Urinary bladder (tissue), 4 donors: Measurements from ENCODE around the gene KCNK3. TPM values are rescaled to one million over a fixed set of nuclear protein-coding genes. Genes with fewer than 3 reads are reported as not detected.
"Not testable (repeated sequence)": the region's sequence is repeated elsewhere in the genome, so short reads cannot be mapped to it uniquely, and the experiment has no call there.

Experiments
- DNase-seq: peaks from one replicate; pipeline ENCODE4 v3.0.0-alpha.2; 2015; ENCODE audit errors: extremely low spot score
- H3K27ac ChIP-seq: one replicate; pipeline ENCODE4 v1.5.1; 2013; ENCODE audit warnings: low read depth, mild to moderate bottlenecking, moderate library complexity
- H3K36me3 ChIP-seq: one replicate; pipeline ENCODE4 v1.6.1; 2013; ENCODE audit warnings: mild to moderate bottlenecking, moderate library complexity; ENCODE audit not compliant: insufficient read depth
- H3K4me1 ChIP-seq: one replicate; pipeline ENCODE4 v1.6.1; 2013; ENCODE audit warnings: mild to moderate bottlenecking, moderate library complexity; ENCODE audit not compliant: insufficient read depth
- H3K4me3 ChIP-seq: one replicate; pipeline ENCODE4 v1.5.1; 2013; ENCODE audit warnings: low read depth, low read length
- WGBS: extraction: QIAGEN DNeasy Blood & Tissue Kit; methylation state at CpG from one replicate; pipeline ENCODE4 v1.1.7; 2013; 5-methylcytosine and 5-hydroxymethylcytosine counted together
- polyA plus RNA-seq: library from polyadenylated mRNA; stranded (reverse); fragments of 200-250 nt; gene quantifications from one replicate; pipeline ENCODE4 v1.2.3, GENCODE V29; 2013
- total RNA-seq: library from RNA; depleted of rRNA; stranded (reverse); fragments of >200 nt; gene quantifications from one replicate; pipeline ENCODE4 v1.2.3, GENCODE V29; 2014
- donor health status: healthy with polysubstance abuse.
- donor health status: healthy.

The KCNK3 gene
- total and polyA plus RNA-seq, 2 donors = 4.7 to 11.4 TPM

DNA sequence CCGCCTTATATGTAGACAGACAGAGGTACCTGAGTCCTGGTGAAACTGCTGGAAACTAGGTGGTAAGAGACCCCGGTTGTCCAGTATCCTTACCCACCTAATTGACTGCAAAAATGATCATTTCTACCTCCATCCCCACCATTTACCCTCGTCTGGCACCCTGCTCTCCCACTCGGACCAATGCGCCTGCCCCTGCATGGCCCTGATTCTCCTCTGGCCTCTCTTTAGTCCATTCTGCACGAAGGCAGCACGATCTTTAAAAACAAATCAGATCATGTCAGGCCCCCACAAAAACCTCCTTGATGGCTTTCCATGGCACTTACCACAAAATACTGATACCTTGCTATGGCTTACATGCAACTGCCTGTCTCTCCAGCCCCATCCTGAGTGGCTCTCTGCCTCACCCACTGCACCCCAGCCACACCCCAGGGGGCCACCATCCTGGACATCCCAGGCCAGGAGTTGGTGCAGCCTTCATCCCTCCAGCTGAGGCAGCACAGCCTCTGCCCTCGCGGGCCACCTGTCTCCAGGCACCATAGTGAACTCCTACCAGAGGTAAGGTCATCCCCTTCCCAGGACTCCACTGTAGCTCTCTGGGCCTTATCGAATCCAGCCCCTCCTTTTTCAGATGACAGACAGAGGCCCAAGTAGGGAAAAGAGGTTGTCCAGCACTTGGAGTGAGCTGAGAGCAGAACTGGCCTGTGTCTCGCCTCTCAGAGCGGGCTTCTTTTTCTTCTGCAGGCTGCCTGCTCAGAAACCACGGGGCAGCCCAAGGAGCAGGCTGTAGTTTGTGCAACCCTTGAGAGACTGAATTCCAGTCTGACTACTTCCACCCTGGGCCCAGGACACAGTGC, 39.1 kb upstream of the KCNK3 start:
- WGBS = 84% methylated on average over 13 of the region's 13 CpGs
- DNase-seq = no peak
- Histone ChIP-seq H3K36me3 (no peaks in the 10 kb centered on the region), H3K27ac (no peak overlapping the region), H3K4me3 (no peak overlapping the region), H3K4me1 (no peaks in the 10 kb centered on the region)

DNA sequence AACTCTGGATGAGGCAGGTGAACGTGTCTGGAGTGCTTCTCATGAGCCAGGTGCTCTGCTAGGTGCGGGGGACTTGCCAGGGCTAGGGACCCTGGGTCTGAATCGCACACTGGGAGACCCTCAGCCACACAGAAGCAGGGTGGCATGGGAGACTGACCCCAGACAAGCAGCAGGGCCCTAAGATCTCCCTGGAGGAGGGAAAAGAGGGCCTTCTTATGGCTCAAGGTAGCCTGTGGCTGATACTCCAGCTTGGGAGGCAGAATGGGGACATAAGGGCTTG, 38.5 kb upstream of the KCNK3 start:
- no peaks in the 10 kb centered on the region for H3K4me1 ChIP-seq
- H3K36me3 ChIP-seq = no peaks in the 10 kb centered on the region
- no peak overlapping the region for H3K27ac ChIP-seq
- no peak for DNase-seq
- H3K4me3 ChIP-seq = no peak overlapping the region
- 91% methylated on average over 3 of the region's 3 CpGs for WGBS

DNA sequence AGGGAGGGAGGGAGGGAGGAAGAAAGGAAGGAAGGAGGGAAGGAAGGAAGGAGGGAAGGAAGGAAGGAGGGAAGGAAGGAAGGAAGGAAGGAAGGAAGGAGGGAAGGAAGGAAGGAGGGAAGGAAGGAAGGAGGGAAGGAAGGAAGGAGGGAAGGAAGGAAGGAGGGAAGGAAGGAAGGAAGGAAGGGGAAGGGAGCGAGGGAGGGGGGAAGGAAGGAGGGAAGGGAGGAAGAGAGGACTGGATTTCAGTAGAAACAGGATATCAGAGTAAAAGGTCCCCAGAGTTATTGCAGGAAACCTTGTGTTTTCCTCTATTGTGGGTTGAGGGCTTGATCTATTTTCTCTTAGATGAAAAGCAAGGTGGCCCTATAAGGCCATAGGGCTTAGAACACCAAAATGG, 37.4 kb upstream of the KCNK3 start:
- H3K36me3 ChIP-seq, DNase-seq, H3K4me1 ChIP-seq, H3K4me3 ChIP-seq, H3K27ac ChIP-seq: not testable (repeated sequence)
- 31% methylated on average over 1 of the region's 1 CpG for WGBS

DNA sequence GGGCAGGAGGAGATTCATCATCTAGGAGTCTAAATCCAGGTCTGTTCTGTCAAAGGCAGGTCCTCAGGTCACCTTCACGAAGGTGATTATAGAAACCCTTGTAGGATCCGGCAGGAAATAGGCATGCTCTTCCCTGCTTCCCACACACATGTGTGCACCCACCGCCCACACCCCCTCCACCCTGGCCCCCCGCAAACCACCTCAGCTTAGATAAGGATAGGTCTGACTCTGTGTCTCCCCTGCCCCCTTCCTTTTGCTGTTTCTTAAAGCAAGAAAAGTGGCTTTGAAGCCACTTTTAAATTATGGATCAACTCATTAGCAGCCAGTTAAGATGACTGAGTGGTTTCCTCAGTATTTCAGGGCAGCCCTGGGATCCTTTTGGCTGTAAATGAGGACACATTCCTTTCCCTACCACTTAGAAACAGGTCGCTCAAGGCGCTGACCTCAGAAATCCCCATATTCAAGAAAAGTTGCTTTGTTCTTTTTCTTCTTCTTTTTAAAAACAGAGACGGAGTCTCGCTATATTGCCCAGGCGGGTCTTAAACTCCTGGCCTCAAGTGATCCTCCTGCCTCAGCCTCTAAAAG, 36.8 kb upstream of the KCNK3 start:
- 90% methylated on average over 9 of the region's 9 CpGs for WGBS
- Histone ChIP-seq H3K4me3 (no peak overlapping the region), H3K36me3 (no peaks in the 10 kb centered on the region), H3K4me1 (no peaks in the 10 kb centered on the region), H3K27ac (no peak overlapping the region)
- no peak for DNase-seq

DNA sequence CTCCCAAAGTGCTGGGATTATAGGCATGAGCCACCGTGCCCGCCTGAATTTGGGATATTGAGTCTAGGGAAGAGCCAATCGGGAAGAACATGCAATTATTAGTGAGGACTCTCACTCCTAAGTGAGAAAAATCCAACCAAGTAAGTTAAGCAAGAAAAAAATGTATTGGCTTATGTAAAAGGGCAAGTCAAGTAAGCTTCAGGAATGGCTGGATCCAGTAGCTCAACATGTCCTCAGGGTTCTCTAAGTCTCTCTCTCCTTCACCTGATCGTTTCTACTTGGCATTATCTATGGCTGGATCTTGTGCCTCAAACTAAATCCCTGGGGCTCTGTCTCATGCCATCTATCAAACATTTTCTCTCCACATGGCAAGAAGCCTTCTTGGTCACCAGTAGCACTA, 35.3 kb upstream of the KCNK3 start:
- 92% methylated on average over 4 of the region's 4 CpGs for WGBS
- Histone ChIP-seq H3K4me1 (no peaks in the 10 kb centered on the region), H3K36me3 (no peaks in the 10 kb centered on the region), H3K4me3 (no peak overlapping the region), H3K27ac (no peak overlapping the region)
- DNase-seq = no peak

DNA sequence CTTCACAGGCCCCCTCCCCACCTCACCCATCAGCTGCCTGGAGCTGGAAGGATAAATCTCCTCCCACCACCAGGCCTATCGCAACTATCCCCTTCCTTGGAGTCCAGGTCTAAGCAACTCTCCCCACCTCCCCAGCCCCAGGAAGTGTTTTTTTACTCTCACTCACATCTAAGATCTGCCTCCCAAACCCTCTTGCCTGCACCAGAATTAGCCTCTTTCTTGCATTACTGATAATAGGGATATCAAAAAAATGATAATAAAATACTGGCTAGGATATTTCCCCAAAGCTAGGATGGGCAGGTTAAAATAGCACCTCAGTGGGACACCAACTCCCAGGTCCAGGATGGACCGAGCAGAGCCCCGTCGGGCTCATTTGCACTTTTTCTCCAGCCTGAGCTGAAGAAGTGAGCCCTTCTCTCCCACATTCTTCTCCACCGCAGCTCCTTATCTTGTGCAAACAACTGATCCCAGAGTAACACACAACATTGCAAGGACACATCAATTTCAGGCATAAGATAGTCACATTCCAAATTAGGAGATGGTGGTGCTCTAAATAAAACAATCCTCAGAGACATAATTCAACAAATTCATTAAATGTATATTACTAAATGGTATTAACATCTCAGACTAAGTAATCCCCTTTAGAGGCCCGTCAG, 33.7 kb upstream of the KCNK3 start:
- no peak for DNase-seq
- no peak overlapping the region for H3K4me3 ChIP-seq
- H3K4me1 ChIP-seq = no peaks in the 10 kb centered on the region
- H3K36me3 ChIP-seq = no peaks in the 10 kb centered on the region
- H3K27ac ChIP-seq = no peak overlapping the region
- WGBS = 79% methylated on average over 6 of the region's 6 CpGs

DNA sequence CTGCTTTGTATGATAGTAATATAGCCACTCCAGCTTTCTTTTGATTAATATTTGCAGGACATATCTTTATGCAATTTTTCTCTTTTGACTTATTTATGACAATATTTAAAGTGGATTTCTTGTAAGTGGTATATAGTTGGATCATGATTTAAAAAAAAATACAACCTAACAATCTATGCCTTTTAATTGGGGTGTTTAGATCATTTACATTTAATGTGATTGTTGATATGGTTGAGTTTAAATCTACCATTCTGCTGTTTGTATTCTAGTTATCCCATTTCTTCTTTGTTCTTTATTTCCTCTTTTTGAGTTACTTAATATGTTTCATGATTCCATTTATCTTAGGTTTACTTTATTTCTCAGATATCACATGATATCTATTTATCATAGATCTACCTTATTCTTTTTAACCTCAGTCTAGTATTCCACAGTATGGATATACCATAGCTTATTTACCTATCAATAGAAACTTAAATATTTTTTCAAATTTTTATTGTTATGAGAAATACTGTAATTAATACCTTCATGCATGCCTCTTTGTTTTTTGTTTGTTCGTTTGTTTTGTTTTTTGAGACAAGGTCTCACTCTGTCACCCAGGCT, 32.1 kb upstream of the KCNK3 start:
- DNase-seq = no peak
- WGBS = 85% methylated on average over 1 of the region's 1 CpG

DNA sequence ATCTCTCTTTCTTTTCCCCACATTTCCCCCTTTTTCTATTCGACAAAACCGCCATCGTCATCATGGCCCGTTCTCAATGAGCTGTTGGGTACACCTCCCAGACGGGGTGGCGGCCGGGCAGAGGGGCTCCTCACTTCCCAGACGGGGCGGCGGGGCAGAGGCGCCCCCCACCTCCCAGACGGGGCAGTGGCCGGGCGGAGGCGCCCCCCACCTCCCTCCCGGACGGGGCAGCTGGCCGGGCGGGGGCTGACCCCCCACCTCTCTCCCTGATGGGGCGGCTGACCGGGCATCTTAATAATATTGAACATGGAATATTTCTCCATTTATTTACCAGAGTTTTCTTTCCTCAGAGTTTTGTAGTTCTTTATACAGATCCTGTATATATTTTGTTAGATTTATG, 27.2 kb upstream of the KCNK3 start:
- not testable (repeated sequence) for H3K27ac ChIP-seq, DNase-seq, H3K36me3 ChIP-seq, H3K4me3 ChIP-seq, H3K4me1 ChIP-seq
- WGBS = 94% methylated on average over 21 of the region's 21 CpGs

More for the DNA sequence above, 32.1 kb upstream of the KCNK3 start:
- H3K36me3 ChIP-seq = no peaks in the 10 kb centered on the region
- H3K27ac ChIP-seq = no peak overlapping the region
- H3K4me3 ChIP-seq = no peak overlapping the region
- no peaks in the 10 kb centered on the region for H3K4me1 ChIP-seq

DNA sequence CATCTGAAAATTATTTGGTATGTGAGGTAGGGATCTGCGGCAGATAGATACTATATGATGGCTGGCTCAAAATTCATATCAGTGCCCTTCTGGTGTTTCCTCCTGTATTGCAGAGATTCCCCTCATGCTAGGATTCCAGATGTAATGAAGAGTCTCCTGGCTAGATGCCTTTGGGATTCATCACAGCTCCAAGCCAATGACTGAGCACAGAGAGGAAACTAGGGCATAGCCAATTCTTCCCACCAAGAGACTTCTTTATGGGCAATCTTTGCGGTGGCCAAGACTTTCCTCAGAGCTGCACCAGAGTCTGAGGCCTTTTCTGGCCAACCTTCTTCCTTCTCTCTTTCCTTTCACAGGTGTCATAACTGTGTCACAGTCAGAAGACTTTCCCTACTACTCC, 25.9 kb upstream of the KCNK3 start:
- Histone ChIP-seq H3K27ac (no peak overlapping the region), H3K36me3 (no peaks in the 10 kb centered on the region), H3K4me3 (no peak overlapping the region), H3K4me1 (no peaks in the 10 kb centered on the region)
- 98% methylated on average over 2 of the region's 2 CpGs for WGBS
- no peak for DNase-seq

DNA sequence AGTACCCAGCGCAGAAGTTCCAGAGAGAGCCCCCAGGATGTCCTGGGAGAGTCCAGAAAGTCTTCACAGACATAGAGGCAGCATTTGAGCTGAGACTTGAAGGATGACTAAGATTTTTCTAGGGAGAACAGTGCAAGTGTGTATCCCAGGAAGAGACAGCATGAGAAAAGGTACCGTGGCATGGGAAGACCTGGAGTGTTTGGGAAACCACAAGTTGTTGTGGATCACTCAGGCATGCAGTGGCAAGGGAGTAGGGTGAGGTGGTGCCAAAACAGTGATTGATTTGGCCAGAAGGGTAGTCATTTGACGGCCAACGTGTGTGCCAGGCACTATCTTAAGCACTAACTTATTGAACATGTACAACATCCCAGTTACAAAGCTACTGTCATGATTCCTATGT, 24.5 kb upstream of the KCNK3 start:
- Histone ChIP-seq H3K36me3 (no peaks in the 10 kb centered on the region), H3K4me3 (no peak overlapping the region), H3K4me1 (no peaks in the 10 kb centered on the region), H3K27ac (no peak overlapping the region)
- DNase-seq = no peak
- 92% methylated on average over 4 of the region's 4 CpGs for WGBS

DNA sequence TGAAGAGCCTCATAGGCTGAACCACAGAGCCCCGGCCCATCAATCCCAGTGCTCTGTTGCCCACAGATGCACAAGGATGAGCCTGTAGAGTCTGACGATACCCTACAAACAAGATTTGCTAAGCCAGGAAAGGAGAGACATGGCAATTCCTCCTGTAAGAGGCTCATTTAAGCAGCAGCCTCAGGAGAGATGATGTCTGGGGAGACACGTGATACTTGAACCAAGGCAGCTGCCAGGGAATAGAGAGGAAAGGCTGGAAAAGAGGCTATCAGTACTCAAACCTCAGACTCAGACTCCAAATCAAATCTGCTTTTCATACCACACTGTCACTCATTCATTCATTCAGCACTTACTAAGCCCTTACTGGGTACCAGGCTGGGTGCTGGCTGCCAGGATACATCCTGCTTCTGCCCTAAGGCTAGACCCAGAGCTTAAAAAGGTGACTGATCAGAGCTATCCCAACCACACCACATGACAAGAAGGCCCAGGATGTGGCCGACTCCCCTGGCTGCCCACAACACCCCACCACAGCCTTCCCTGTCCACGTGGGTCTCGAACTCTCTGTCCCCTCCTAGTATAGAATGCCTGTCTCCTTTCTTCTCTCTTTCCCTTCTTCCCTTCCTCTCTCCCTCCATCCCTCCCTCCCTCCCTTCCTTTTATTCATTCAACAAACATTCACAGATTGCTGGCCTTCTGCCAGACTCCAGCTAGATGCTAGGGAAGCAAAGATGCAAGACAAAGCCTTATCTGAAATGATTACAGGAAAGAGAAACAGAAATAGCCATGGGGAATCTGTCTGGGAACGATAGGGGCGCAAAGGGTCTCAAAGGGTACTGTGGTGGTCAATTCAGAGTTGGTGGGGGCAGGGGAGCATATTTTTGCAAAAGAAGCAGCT, 23.4 kb upstream of the KCNK3 start:
- H3K4me1 ChIP-seq = no peaks in the 10 kb centered on the region
- no peak for DNase-seq
- 67% methylated on average over 8 of the region's 8 CpGs for WGBS
- no peaks in the 10 kb centered on the region for H3K36me3 ChIP-seq
- H3K4me3 ChIP-seq = no peak overlapping the region
- no peak overlapping the region for H3K27ac ChIP-seq

DNA sequence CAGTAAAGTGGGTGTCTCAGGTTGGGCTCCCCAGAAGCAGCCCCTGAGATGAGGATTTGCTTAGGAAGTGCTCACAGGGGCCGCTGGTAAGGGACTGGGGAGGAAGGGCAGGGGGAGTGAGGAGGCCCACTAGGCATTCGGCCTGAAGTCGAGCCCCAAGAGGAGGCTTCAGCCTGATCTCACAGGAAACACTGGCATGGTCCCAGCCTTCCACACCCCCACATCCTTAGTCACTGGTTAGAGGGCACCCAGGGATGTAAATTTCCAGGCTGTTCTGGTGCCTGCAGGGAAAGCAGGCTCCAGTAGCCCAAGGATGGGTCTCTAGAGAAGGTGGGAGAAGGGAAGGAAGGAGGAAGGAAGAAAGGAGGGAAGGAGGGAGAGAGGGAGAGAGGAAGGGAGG, 22.4 kb upstream of the KCNK3 start:
- no peak overlapping the region for H3K27ac ChIP-seq
- no peak for DNase-seq
- H3K36me3 ChIP-seq = no peaks in the 10 kb centered on the region
- no peak overlapping the region for H3K4me3 ChIP-seq
- H3K4me1 ChIP-seq = no peaks in the 10 kb centered on the region
- 40% methylated on average over 3 of the region's 3 CpGs for WGBS

DNA sequence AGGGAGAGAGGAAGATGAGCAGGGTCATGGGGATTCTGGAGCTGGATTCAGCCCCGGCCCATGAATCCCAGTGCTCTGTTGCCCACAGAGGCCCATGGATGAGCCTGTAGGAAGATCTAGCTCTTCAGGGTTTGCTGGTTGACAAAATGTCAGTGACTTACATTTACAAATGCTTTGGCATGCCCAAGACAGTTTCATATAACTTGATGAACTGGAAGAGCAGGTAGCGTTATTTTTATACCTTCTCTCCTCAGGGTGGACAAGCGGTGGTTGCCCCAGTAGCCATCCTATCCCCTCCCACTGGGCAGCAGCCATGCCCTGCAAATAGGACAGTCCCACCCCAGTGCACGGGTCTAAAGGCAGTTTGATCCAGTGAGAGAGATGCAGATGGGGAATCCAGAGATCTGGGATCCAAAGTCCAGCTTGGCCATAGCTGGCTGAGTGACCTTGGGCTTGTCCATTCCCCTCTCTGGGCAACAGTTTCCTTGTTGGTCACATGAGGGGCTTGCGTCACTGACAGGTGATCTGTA, 21.5 kb upstream of the KCNK3 start:
- H3K36me3 ChIP-seq = no peaks in the 10 kb centered on the region
- WGBS = 90% methylated on average over 5 of the region's 5 CpGs
- H3K27ac ChIP-seq = no peak overlapping the region
- no peak overlapping the region for H3K4me3 ChIP-seq
- no peak for DNase-seq
- H3K4me1 ChIP-seq = no peaks in the 10 kb centered on the region
